IPS DF 6.9 (cell line): ENCODE data around the gene FYN.

Source experiments
- DNase-seq: peaks from one replicate; pipeline ENCODE4 v3.0.0-alpha.2; 2013; ENCODE audit warnings: low read depth, low spot score
- H3K27ac ChIP-seq: one replicate; pipeline ENCODE4 v1.5.1; 2013; ENCODE audit warnings: low read length, control low read depth
- H3K27me3 ChIP-seq: 2 replicates; pipeline ENCODE4 v1.6.1; 2013; ENCODE audit warnings: mild to moderate bottlenecking, low read length; ENCODE audit not compliant: control insufficient read depth, insufficient read depth
- H3K36me3 ChIP-seq: 2 replicates; pipeline ENCODE4 v1.6.1; 2013; ENCODE audit warnings: low read length; ENCODE audit not compliant: control insufficient read depth, insufficient read depth
- H3K4me1 ChIP-seq: 2 replicates; pipeline ENCODE4 v1.6.1; 2013; ENCODE audit warnings: low read length; ENCODE audit not compliant: control insufficient read depth, insufficient read depth
- H3K4me3 ChIP-seq: 2 replicates; pipeline ENCODE4 v1.5.1; 2013; ENCODE audit warnings: mild to moderate bottlenecking, low read length
- H3K9me3 ChIP-seq: 2 replicates; pipeline ENCODE4 v1.6.1; 2013; ENCODE audit warnings: low read length, inconsistent platforms; ENCODE audit not compliant: control insufficient read depth, insufficient read depth
- WGBS: extraction: QIAGEN DNeasy Blood & Tissue Kit; methylation state at CpG from one replicate; pipeline ENCODE4 v1.1.7; 2013; ENCODE audit warnings: mixed read lengths, missing lambda C conversion rate; ENCODE audit not compliant: insufficient read length, insufficient coverage; 5-methylcytosine and 5-hydroxymethylcytosine counted together

The FYN gene

GRCh38 chr6:111661541-111662061, 211.7 kb downstream of the FYN start:
- Histone ChIP-seq H3K9me3 (no peaks in the 10 kb centered on the region), H3K27ac (no peak overlapping the region), H3K4me1 (peaks cover 5% of the 10 kb centered on the region; the same call in 1 of the 2 replicates), H3K27me3 (no peaks in the 10 kb centered on the region), H3K4me3 (no peak overlapping the region), H3K36me3 (no peaks in the 10 kb centered on the region)
- no peak for DNase-seq
- WGBS = no CpG with 5 or more reads among the region's 19 CpGs

GRCh38 chr6:111660531-111660930, 212.7 kb downstream of the FYN start:
- no peaks in the 10 kb centered on the region for H3K27me3 ChIP-seq
- no peak overlapping the region for H3K27ac ChIP-seq
- no peaks in the 10 kb centered on the region for H3K9me3 ChIP-seq
- peaks cover 5% of the 10 kb centered on the region; the same call in 1 of the 2 replicates for H3K4me1 ChIP-seq
- DNase-seq = no peak
- H3K36me3 ChIP-seq = no peaks in the 10 kb centered on the region
- no CpG with 5 or more reads among the region's 3 CpGs for WGBS
- no peak overlapping the region for H3K4me3 ChIP-seq

GRCh38 chr6:111658462-111659154, 214.6 kb downstream of the FYN start:
- H3K27me3 ChIP-seq = no peaks in the 10 kb centered on the region
- no peak overlapping the region for H3K4me3 ChIP-seq
- H3K36me3 ChIP-seq = no peaks in the 10 kb centered on the region
- H3K27ac ChIP-seq = no peak overlapping the region
- DNase-seq = no peak
- WGBS = no CpG with 5 or more reads among the region's 4 CpGs
- peaks cover 3% of the 10 kb centered on the region; the same call in 1 of the 2 replicates for H3K4me1 ChIP-seq
- no peaks in the 10 kb centered on the region for H3K9me3 ChIP-seq

- Histone ChIP-seq H3K27ac (no peak overlapping the region), H3K36me3 (no peaks in the 10 kb centered on the region), H3K4me3 (no peak overlapping the region), H3K9me3 (no peaks in the 10 kb centered on the region), H3K27me3 (no peaks in the 10 kb centered on the region), H3K4me1 (peaks cover 1% of the 10 kb centered on the region; the same call in 1 of the 2 replicates)
- no CpG with 5 or more reads among the region's 1 CpG for WGBS
- no peak for DNase-seq
Measured at GRCh38 chr6:111657146-111657545, 216.1 kb downstream of the FYN start.

GRCh38 chr6:111653979-111654378, 219.3 kb downstream of the FYN start:
- no peak overlapping the region for H3K4me3 ChIP-seq
- H3K27me3 ChIP-seq = no peaks in the 10 kb centered on the region
- no peak overlapping the region for H3K27ac ChIP-seq
- no peaks in the 10 kb centered on the region for H3K9me3 ChIP-seq
- H3K36me3 ChIP-seq = no peaks in the 10 kb centered on the region
- H3K4me1 ChIP-seq = no peaks in the 10 kb centered on the region
- WGBS = no CpG with 5 or more reads among the region's 2 CpGs
- DNase-seq = no peak

- no peaks in the 10 kb centered on the region for H3K9me3 ChIP-seq
- no peaks in the 10 kb centered on the region for H3K36me3 ChIP-seq
- no peaks in the 10 kb centered on the region for H3K4me1 ChIP-seq
- no peaks in the 10 kb centered on the region for H3K27me3 ChIP-seq
- DNase-seq = no peak
- WGBS = no CpG with 5 or more reads among the region's 1 CpG
- H3K27ac ChIP-seq = no peak overlapping the region
- no peak overlapping the region for H3K4me3 ChIP-seq
Measured at GRCh38 chr6:111653434-111653833, 219.8 kb downstream of the FYN start.

GRCh38 chr6:111652156-111652555, 221.1 kb downstream of the FYN start:
- no peak overlapping the region for H3K4me3 ChIP-seq
- no peaks in the 10 kb centered on the region for H3K9me3 ChIP-seq
- no peaks in the 10 kb centered on the region for H3K36me3 ChIP-seq
- no peaks in the 10 kb centered on the region for H3K27me3 ChIP-seq
- H3K27ac ChIP-seq = no peak overlapping the region
- H3K4me1 ChIP-seq = no peaks in the 10 kb centered on the region
- DNase-seq = no peak
- no CpG with 5 or more reads among the region's 5 CpGs for WGBS

GRCh38 chr6:111651185-111652034, 221.8 kb downstream of the FYN start:
- no peak overlapping the region for H3K27ac ChIP-seq
- WGBS = no CpG with 5 or more reads among the region's 13 CpGs
- no peak for DNase-seq
- no peaks in the 10 kb centered on the region for H3K27me3 ChIP-seq
- no peak overlapping the region for H3K4me3 ChIP-seq
- no peaks in the 10 kb centered on the region for H3K4me1 ChIP-seq
- no peaks in the 10 kb centered on the region for H3K36me3 ChIP-seq
- no peaks in the 10 kb centered on the region for H3K9me3 ChIP-seq

GRCh38 chr6:111650049-111650448, 223.2 kb downstream of the FYN start:
- no peak overlapping the region for H3K4me3 ChIP-seq
- WGBS = no CpG with 5 or more reads among the region's 9 CpGs
- no peak overlapping the region for H3K27ac ChIP-seq
- DNase-seq = no peak
- H3K9me3 ChIP-seq = no peaks in the 10 kb centered on the region
- no peaks in the 10 kb centered on the region for H3K4me1 ChIP-seq
- H3K27me3 ChIP-seq = no peaks in the 10 kb centered on the region
- no peaks in the 10 kb centered on the region for H3K36me3 ChIP-seq

GRCh38 chr6:111648100-111648499, 225.2 kb downstream of the FYN start:
- no peaks in the 10 kb centered on the region for H3K4me1 ChIP-seq
- no peak overlapping the region for H3K4me3 ChIP-seq
- no CpG with 5 or more reads among the region's 5 CpGs for WGBS
- no peaks in the 10 kb centered on the region for H3K36me3 ChIP-seq
- H3K27me3 ChIP-seq = no peaks in the 10 kb centered on the region
- H3K27ac ChIP-seq = no peak overlapping the region
- H3K9me3 ChIP-seq = no peaks in the 10 kb centered on the region
- DNase-seq = no peak
